GM12878 (cell line): ENCODE measurements around the gene AKAP13. TPM values are rescaled to one million over a fixed set of nuclear protein-coding genes. Genes with fewer than 3 reads are reported as not detected.

Experiments used
- ATAC-seq: fragments of 200-7000 bp; cut with Tn5 transposase; 3 replicates; pipeline ENCODE4 v1.9.1; 2020; ENCODE audit warnings: mild to moderate bottlenecking, moderate library complexity
- BruUV-seq: library from RNA; stranded (reverse); fragments of 400-500 nt; replicated peaks from 2 replicates; lab custom pipeline; 2021; lab: Mats Ljungman, UMichigan
- CTCF ChIA-PET: fragments of 300-600 bp; sonication (Branson Sonifier 250); formaldehyde crosslinking; extraction: SDS; loops from one replicate; lab custom pipeline; 2021; ENCODE audit warnings: inconsistent platforms; lab: Yijun Ruan, JAX
- POLR2A ChIA-PET: fragments of 350-600 bp; formaldehyde crosslinking; extraction: SDS; loops from one replicate; lab custom pipeline; 2021; ENCODE audit warnings: inconsistent platforms; lab: Charles Lee
- RAD21 ChIA-PET: fragments of 300-600 bp; sonication (Branson Sonifier 250); formaldehyde crosslinking; loops from one replicate; lab custom pipeline; 2023; ENCODE audit warnings: antibody characterized with exemption; ENCODE audit not compliant: unreplicated experiment; lab: Charles Lee
- SMC1A ChIA-PET: fragments of 300-600 bp; sonication (Branson Sonifier 250); formaldehyde crosslinking; loops from one replicate; lab custom pipeline; 2023; ENCODE audit not compliant: unreplicated experiment, uncharacterized antibody; lab: Charles Lee
- DNase-seq: peaks from one replicate; pipeline ENCODE4 v3.0.0-alpha.2; 2011; ENCODE audit warnings: low read depth, low spot score
- FAIRE-seq: peaks from 3 replicates; lab custom pipeline; 2011; peaks lifted over from hg19 to GRCh38; lab: Jason Lieb, UNC
- H2AFZ ChIP-seq: 2 replicates; pipeline ENCODE4 v1.6.0; 2011; ENCODE audit warnings: low read depth, low read length, control low read depth; ENCODE audit not compliant: control insufficient read depth
- H3K27ac ChIP-seq: 2 replicates; pipeline ENCODE4 v1.5.1; 2011; ENCODE audit warnings: control low read depth; ENCODE audit not compliant: control insufficient read depth, insufficient read depth
- H3K27me3 ChIP-seq, 2 experiments: replicated peaks in 1 of 2; 2 replicates each; pipeline versions ENCODE4 v1.6.0 to v1.6.1; 2011; ENCODE audit warnings: low read length in 1 of 2; ENCODE audit not compliant: control insufficient read depth in 2 of 2, insufficient read depth in 2 of 2
- H3K36me3 ChIP-seq, 2 experiments: 2 replicates each; pipeline ENCODE4 v1.5.1; 2011; ENCODE audit warnings: low read length in 1 of 2; ENCODE audit not compliant: control insufficient read depth in 2 of 2, insufficient read depth in 2 of 2
- H3K4me1 ChIP-seq: 2 replicates; pipeline ENCODE4 v1.6.1; 2011; ENCODE audit warnings: mild to moderate bottlenecking, low read length, moderate library complexity, mixed read lengths; ENCODE audit not compliant: control insufficient read depth, insufficient read depth
- H3K4me2 ChIP-seq: 2 replicates; pipeline ENCODE4 v1.6.0; 2011; ENCODE audit warnings: control low read depth; ENCODE audit not compliant: control insufficient read depth, insufficient read depth
- H3K4me3 ChIP-seq: fragments of 200-600 bp; sonication (generic); 2 replicates; pipeline ENCODE4 v1.5.1; 2016
- H3K79me2 ChIP-seq: 2 replicates; pipeline ENCODE4 v1.6.0; 2011; ENCODE audit warnings: low read length; ENCODE audit not compliant: control insufficient read depth, insufficient read depth
- H3K9ac ChIP-seq: 2 replicates; pipeline ENCODE4 v1.8.0; 2011; ENCODE audit warnings: low read length, control low read depth, mixed read lengths; ENCODE audit not compliant: control insufficient read depth, insufficient read depth
- H3K9me3 ChIP-seq: replicated peaks from 3 replicates; pipeline ENCODE4 v1.5.1; 2011; ENCODE audit warnings: mild to moderate bottlenecking, low read length; ENCODE audit not compliant: control insufficient read depth, insufficient read depth
- H4K20me1 ChIP-seq: 2 replicates; pipeline ENCODE4 v1.6.0; 2011; ENCODE audit not compliant: control insufficient read depth, insufficient read depth
- CBX5 ChIP-seq: sonication (generic); IDR thresholded peaks from 2 replicates; pipeline ENCODE4 v1.6.1; 2016; ENCODE audit warnings: low read depth, moderate library complexity, mild to moderate bottlenecking, inconsistent platforms
- CTCF ChIP-seq, 3 experiments: IDR thresholded peaks in 2 of 3; conservative IDR thresholded peaks in 1 of 3; 2 replicates each; pipeline ENCODE4 v1.5.1; 2011; ENCODE audit warnings: low read depth in 3 of 3, low read length in 3 of 3, mild to moderate bottlenecking in 3 of 3, control low read depth in 2 of 3, moderate library complexity in 2 of 3, inconsistent platforms in 1 of 3, mixed read lengths in 1 of 3; ENCODE audit not compliant: control insufficient read depth in 2 of 3, insufficient read depth in 1 of 3; ENCODE audit errors: extremely low read depth in 1 of 3
- E4F1 ChIP-seq: fragments of 450-650 bp; IDR thresholded peaks from 2 replicates; pipeline ENCODE4 v1.6.1; 2018; ENCODE audit warnings: borderline replicate concordance, mild to moderate bottlenecking; ENCODE audit not compliant: partially characterized antibody
- EED ChIP-seq: sonication (generic); IDR thresholded peaks from 2 replicates; pipeline ENCODE4 v1.6.1; 2016; ENCODE audit warnings: antibody characterized with exemption, low read depth
- ETV6 ChIP-seq, 2 experiments: fragments of 450-650 bp in 1 of 2; IDR thresholded peaks in 1 of 2; conservative IDR thresholded peaks in 1 of 2; 2 replicates each; pipeline ENCODE4 v1.6.1; 2014; ENCODE audit warnings: antibody characterized with exemption in 1 of 2, borderline replicate concordance in 1 of 2, low read depth in 1 of 2, mild to moderate bottlenecking in 1 of 2, moderate library complexity in 1 of 2
- FOXM1 ChIP-seq: IDR thresholded peaks from 2 replicates; pipeline ENCODE4 v1.6.1; 2012; ENCODE audit warnings: low read depth, mild to moderate bottlenecking, inconsistent platforms, low read length, moderate library complexity
- IKZF2 ChIP-seq, 2 experiments: fragments of 450-650 bp; IDR thresholded peaks; 2 replicates each; pipeline ENCODE4 v1.6.1; 2017; ENCODE audit warnings: mild to moderate bottlenecking in 2 of 2, moderate library complexity in 2 of 2
- KDM1A ChIP-seq: fragments of 200-600 bp; sonication (generic); IDR thresholded peaks from 2 replicates; pipeline ENCODE4 v1.6.1; 2016; ENCODE audit warnings: borderline replicate concordance
- MYB ChIP-seq: fragments of 150-350 bp; IDR thresholded peaks from 2 replicates; pipeline ENCODE4 v1.6.1; 2014; ENCODE audit warnings: mild to moderate bottlenecking, low read depth, low read length, borderline replicate concordance
- NBN ChIP-seq: fragments of 450-650 bp; IDR thresholded peaks from 2 replicates; pipeline ENCODE4 v1.6.1; 2016
- NFIC ChIP-seq: IDR thresholded peaks from 2 replicates; pipeline ENCODE4 v1.6.1; 2012; ENCODE audit warnings: low read depth, mild to moderate bottlenecking, inconsistent platforms, low read length, moderate library complexity
- PAX5 ChIP-seq: IDR thresholded peaks from 2 replicates; pipeline ENCODE4 v1.6.1; 2011; ENCODE audit warnings: low read depth, low read length, borderline replicate concordance
- SP1 ChIP-seq: IDR thresholded peaks from one replicate; pipeline ENCODE4 v1.6.1; 2011; ENCODE audit warnings: low read depth, low read length
- TCF3 ChIP-seq: IDR thresholded peaks from 2 replicates; pipeline ENCODE4 v1.6.1; 2012; ENCODE audit warnings: low read depth, mild to moderate bottlenecking, low read length, borderline replicate concordance; ENCODE audit not compliant: insufficient read depth
- ZNF217 ChIP-seq: fragments of 450-650 bp; IDR thresholded peaks from 2 replicates; pipeline ENCODE4 v1.6.1; 2017; ENCODE audit warnings: antibody characterized with exemption, mild to moderate bottlenecking
- WGBS: methylation state at CpG from one replicate; pipeline ENCODE4 v1.1.6; 2016; ENCODE audit warnings: low lambda C conversion rate; ENCODE audit not compliant: insufficient replicate concordance, insufficient coverage; ENCODE audit errors: missing lambda C conversion rate; 5-methylcytosine and 5-hydroxymethylcytosine counted together
- in situ Hi-C: fragments of 300-500 bp; cut with MboI; formaldehyde crosslinking; loops from 9 replicates; pipeline ENCODE4 v1.14.3; 2018; ENCODE audit warnings: mixed read lengths
- intact Hi-C: fragments of 100-400 bp; cut with micrococcal nuclease; formaldehyde crosslinking; loops from one replicate; pipeline ENCODE4 v1.14.2; 2022; ENCODE audit not compliant: unreplicated experiment
- polyA plus RNA-seq, 11 experiments: library from polyadenylated mRNA; depleted of rRNA in 4 of 11; unstranded in 6 of 11; stranded (reverse) in 5 of 11; fragments of >200 nt; fragmentation: Nextera tagmentation in 4 of 11; fragmentation: Illumina TruSeq in 1 of 11; extraction: Ambion mirVana in 4 of 11; extraction: Trizol in 1 of 11; gene quantifications; 1 replicate in 1 of 11; 2 replicates in 10 of 11; pipeline versions ENCODE4 v1.2.1 to v1.2.3, GENCODE V29; 2011 to 2016; ENCODE audit warnings: inconsistent platforms in 2 of 11, missing spikeins in 2 of 11, low read depth in 1 of 11
- total RNA-seq, 4 experiments: library from RNA; depleted of rRNA in 3 of 4; stranded (reverse); fragments of >200 nt in 3 of 4; fragmentation: Illumina TruSeq in 1 of 4; extraction: Trizol in 1 of 4; gene quantifications; 2 replicates each; pipeline versions ENCODE4 v1.2.1 to v1.2.3, GENCODE V29; 2013 to 2021
- TF ChIP-seq, protein P1 (sequence below): fragments of 450-650 bp; IDR thresholded peaks from 2 replicates; pipeline ENCODE4 v1.6.1; 2017; ENCODE audit warnings: borderline replicate concordance

AKAP13 gene
- total and polyA plus RNA-seq, 10 of the 15 experiments (the other 5 are each of a cell fraction or from before 2014, with no cell fraction given), result 14.4 to 74.9 (median 55.1) TPM

- WGBS, result 52% methylated on average over 6 of the region's 6 CpGs
- ChIA-PET SMC1A (interaction anchor here (0.7 to 4.0 kb wide), 9 partner anchors 9 to 134 kb away, joined by 3 to 41 read pairs (median 5); no protein-coding TSS in a partner anchor), CTCF (interaction anchor here (1.2 to 3.3 kb wide), 5 partner anchors 11 to 134 kb away, joined by 3 to 19 read pairs (median 6); no protein-coding TSS in a partner anchor), POLR2A (interaction anchor here (0.9 to 1.6 kb wide), 4 partner anchors 13 to 17 kb away, joined by 3 to 5 read pairs (median 4); no protein-coding TSS in a partner anchor), RAD21 (interaction anchor here (0.8 to 2.4 kb wide), 8 partner anchors 10 to 130 kb away, joined by 3 to 14 read pairs (median 4); partner anchors contain the start of gene AKAP13)
- DNase-seq (peak; percentile 53), FAIRE-seq (peak; percentile 92), ATAC-seq (peak; percentile 99)
- H2AFZ ChIP-seq, result no peak overlapping the region
- H3K79me2 ChIP-seq, result peaks cover 57% of the 10 kb centered on the region
- no TSS peak for BruUV-seq
- H3K27me3 ChIP-seq, result no peaks in the 10 kb centered on the region
- no peak overlapping the region for H3K4me3 ChIP-seq
- H3K9ac ChIP-seq, result no peak overlapping the region
- H4K20me1 ChIP-seq, result no peaks in the 10 kb centered on the region; the same call in 1 of the 2 replicates
- peak overlapping the region; percentile 20 for H3K27ac ChIP-seq
- peaks cover 30% of the 10 kb centered on the region for H3K4me1 ChIP-seq
- H3K9me3 ChIP-seq, result peaks cover 4% of the 10 kb centered on the region; the same call in 2 of the 3 replicates
- intact Hi-C loops (no loop called here), in situ Hi-C loops (no loop called here)
- no peak overlapping the region for H3K4me2 ChIP-seq
- H3K36me3 ChIP-seq, result no peaks in the 10 kb centered on the region
- TF ChIP-seq PAX5 (peak; percentile 36; the same call in 1 of the 2 replicates), SP1 (no peak), TCF3 (peak; percentile 70; the same call in 1 of the 2 replicates), KDM1A (no peak), NBN (no peak), ETV6 (conservative IDR thresholded peaks at IDR 0.05 in 1 of 2, IDR thresholded peaks at IDR 0.05 in 1 of 2; ENCODE audit: borderline replicate concordance in 1 of 2, low read depth in 1 of 2) (peak in 1 of 2 experiments; percentile 44; a peak in 1 of 4 replicates), EED (peak; percentile 42; the same call in 1 of the 2 replicates), FOXM1 (0 out of 2 replicates have a peak, but pooled peaks have one; percentile 29), E4F1 (no peak), ZNF217 (no peak), CBX5 (0 out of 2 replicates have a peak, but pooled peaks have one; percentile 41), IKZF2 (IDR thresholded peaks at IDR 0.05) (peak; percentile 48 to 61; a peak in 3 of 4 replicates), NFIC (0 out of 2 replicates have a peak, but pooled peaks have one; percentile 34), MYB (no peak), CTCF (IDR thresholded peaks at IDR 0.05 in 2 of 3, conservative IDR thresholded peaks at IDR 0.05 in 1 of 3; ENCODE audit: control insufficient read depth in 2 of 3, extremely low read depth in 1 of 3, insufficient read depth in 1 of 3, low read depth in 3 of 3, low read length in 3 of 3) (no peak)
- TF ChIP-seq, protein P1, sequence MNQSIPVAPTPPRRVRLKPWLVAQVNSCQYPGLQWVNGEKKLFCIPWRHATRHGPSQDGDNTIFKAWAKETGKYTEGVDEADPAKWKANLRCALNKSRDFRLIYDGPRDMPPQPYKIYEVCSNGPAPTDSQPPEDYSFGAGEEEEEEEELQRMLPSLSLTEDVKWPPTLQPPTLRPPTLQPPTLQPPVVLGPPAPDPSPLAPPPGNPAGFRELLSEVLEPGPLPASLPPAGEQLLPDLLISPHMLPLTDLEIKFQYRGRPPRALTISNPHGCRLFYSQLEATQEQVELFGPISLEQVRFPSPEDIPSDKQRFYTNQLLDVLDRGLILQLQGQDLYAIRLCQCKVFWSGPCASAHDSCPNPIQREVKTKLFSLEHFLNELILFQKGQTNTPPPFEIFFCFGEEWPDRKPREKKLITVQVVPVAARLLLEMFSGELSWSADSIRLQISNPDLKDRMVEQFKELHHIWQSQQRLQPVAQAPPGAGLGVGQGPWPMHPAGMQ, result no peak
Observed at GRCh38 chr15:85430406-85431204, 50.2 kb downstream of the AKAP13 start.
